HT-29 (cell line): Measurements from ENCODE around the gene ADGRE1. TPM values are rescaled to one million over a fixed set of nuclear protein-coding genes. Genes with fewer than 3 reads are reported as not detected.

Experiments used
- DNase-seq: peaks from one replicate; pipeline ENCODE4 v3.0.0-alpha.2; 2015; ENCODE audit warnings: low spot score
- total RNA-seq: library from RNA; depleted of rRNA; stranded (reverse); fragments of >200 nt; shearing (Covaris generic); gene quantifications from 2 replicates; pipeline ENCODE4 v1.2.3, GENCODE V29; 2014

Gene ADGRE1
- total RNA-seq, 1 experiment from 2014 or later = not detected

GRCh38 chr19:6875218-6875617 lies 12.2 kb upstream of the ADGRE1 start:
- DNase-seq = no peak

DNA sequence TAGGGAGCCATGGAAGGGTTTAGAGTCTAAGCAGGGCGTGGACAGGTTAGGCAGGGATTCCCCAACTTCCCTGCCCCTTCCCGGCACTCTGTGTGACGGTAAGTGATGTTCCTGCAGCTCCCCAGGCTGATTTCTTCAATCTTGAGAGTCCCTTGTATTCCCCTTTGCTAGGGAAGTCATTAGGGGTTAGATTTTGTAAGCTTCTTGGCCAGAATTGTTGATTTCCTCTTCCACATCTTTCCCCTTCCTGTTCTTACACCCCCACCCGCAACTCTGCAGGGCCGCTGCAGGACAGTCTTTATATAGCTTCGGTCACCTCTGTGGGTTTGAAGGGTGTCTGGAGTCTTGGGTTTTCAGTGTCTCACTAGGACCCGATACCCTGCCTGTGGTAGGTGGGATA lies 10.6 kb upstream of the ADGRE1 start:
- DNase-seq = no peak

- no peak for DNase-seq
Observed at GRCh38 chr19:6877766-6878165, 9.6 kb upstream of the ADGRE1 start.

GRCh38 chr19:6886277-6886897 lies 992 bp upstream of the ADGRE1 start:
- DNase-seq = no peak

- no peak for DNase-seq
Observed at GRCh38 chr19:6888967-6889366, 1.6 kb downstream of the ADGRE1 start.

DNA sequence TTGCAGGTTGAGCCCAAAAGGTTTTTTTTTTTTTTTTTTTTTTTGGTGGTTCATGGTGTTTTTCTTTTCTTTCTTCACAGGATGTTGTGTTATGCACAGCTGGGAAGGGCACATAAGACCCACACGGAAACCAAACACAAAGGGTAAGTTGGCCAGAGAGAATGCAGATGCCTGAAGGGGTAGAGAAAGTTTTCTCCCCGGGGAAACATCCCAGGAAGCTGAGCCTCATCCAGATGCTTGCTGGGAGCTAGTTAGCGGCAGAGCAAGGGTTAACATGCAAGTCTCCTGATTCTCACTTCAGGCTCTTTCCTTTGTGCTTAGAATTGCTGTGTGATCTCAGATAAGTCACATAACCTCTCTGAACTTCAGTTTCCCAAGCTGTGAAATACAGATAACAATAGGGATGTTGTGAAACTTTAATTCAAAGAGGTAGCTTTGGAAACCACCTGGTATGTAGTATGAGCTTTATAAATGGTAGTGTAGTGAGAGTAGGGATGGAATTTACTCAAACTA lies 3.1 kb downstream of the ADGRE1 start:
- DNase-seq = no peak

DNA sequence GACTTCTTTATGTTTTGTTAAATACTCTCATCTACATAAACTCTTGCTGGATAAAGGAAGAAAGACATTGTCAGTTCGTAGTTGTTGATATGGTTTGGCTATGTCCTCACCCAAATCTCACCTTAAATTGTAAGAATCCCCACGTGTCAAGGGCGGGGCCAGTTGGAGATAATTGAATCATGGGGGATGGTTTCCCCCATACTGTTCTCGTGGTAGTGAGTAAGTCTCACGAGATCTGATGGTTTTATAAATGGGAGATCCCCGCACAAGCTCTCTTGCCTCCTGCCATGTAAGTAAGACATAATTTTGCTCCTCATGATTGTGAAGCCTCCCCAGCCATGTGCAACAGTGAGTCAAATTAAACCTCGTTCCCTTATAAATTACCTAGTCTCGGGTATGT lies 3.6 kb downstream of the ADGRE1 start:
- no peak for DNase-seq

DNA sequence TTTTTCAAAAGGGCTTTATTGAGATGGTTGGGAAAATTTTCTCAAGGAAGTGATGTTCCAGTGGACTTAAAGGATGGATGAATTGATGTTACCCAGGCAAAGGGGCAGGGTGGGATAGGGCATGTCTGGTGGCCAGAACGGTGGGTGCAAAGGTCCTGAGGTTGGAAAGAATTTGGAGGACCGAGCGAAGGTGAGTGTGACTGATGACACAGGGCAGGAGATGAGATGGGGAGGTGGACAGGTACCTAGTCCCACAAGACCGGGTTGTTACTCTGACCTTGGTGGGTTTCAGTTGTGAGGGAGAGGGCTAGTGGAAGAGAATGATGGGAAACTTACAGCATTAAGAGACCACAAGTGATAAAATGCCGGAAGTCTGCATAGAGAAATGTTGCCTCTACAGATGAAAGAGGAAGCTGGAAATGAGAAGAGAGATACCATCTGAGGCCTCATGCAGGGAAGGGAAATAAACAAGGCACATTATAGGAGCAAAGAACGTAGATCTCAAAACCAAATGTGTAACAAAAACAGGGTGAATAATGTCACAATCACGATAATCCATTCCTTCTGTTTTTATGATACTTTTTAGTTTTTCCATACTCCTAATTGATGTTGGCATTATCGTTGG lies 4.5 kb downstream of the ADGRE1 start:
- no peak for DNase-seq

DNA sequence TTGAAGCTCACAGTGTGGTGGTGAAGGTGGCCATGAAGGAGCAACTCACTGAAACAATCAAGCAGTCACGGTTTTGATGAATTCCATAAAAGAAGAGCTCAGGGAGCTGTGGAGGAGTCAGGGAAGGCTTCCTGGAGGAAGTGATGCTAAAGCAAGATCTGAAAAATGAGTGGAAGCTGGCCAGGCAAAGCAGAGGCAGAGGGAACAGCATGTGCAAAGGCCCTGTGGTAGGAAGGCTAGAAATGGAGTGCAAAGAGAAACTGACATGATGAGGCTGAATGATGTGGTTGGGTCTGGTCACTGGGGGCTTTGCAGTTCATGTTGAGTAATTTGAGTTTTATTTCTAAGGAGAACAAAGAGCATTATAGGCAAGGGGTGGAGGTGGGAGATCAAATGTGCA lies 6.9 kb downstream of the ADGRE1 start:
- DNase-seq = no peak

DNA sequence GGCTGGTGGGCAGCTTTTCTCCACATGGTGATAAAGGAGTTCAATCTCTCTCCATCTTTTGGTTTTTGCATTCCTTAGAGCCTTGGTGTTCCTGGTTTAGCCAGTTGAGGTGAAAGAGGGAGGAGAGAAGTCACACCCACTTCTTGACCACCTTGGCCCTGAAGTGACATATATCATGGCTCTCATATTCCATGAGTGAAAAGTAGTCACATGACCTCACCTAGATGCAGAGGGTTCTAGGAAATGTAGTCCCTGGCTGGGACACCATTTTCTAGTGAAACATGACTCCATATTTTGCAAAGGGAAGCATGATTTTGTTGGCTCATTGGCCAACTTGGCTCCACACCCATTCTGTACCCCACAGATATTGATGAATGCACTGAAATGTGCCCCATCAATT lies 16.1 kb downstream of the ADGRE1 start:
- DNase-seq = no peak

- no peak for DNase-seq
Observed at GRCh38 chr19:6906559-6907060, 19.2 kb downstream of the ADGRE1 start.

DNA sequence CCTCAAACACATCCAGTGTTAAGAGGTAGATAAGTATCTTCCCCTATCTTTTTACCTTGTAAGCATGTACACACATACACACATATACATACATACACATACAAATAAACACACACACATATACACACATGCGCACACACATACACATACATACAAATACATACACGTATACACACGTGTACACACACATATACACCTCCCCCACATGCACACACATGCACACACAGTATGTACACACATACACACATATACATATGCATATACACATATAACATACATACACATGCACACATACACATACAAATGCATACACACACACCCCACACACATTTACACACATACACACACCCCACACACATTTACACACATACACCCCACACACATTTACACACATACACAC lies 24.1 kb downstream of the ADGRE1 start:
- no peak for DNase-seq

DNA sequence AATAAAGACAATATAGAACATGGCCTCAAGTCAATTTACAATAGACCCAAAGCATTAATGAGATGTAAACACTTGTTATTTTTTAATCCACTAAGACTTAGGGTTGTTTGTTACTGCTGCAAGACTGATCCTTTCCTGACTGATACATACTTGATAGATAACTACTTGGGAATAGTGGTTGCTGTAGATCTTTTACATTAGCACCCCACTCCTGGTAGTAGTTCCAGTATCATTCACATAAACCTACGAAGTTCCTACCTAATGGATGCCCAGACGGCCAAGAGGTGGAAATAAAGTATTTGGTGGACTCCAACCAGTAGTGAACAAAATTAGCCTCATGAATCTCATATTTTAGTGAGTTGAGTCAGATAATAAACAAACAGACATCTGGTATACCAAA lies 26.9 kb downstream of the ADGRE1 start:
- DNase-seq = no peak

DNA sequence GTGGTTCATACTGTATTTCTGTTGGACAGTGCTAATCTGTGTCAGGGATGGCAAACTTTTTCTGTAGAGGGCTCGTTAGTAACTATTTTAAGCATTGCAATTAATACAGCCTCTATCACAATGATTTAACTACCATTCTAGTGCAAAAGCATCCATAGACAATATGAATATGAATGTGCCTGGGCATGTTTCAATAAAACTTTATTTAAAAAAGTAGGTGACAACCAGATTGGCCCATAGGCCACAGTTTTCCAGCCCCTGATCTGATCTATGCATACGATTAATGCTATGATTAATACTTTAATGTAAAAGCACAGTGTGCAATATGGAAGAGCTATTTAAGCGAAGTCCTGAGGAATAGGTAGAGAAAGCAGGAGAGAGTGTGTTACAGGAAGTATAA lies 29.6 kb downstream of the ADGRE1 start:
- DNase-seq = no peak

GRCh38 chr19:6925386-6925785 lies 38.0 kb downstream of the ADGRE1 start:
- no peak for DNase-seq

- DNase-seq = no peak
Observed at GRCh38 chr19:6925801-6926751, 38.7 kb downstream of the ADGRE1 start.

- no peak for DNase-seq
Observed at GRCh38 chr19:6930190-6930589, 42.8 kb downstream of the ADGRE1 start.

- DNase-seq = no peak
Observed at GRCh38 chr19:6935069-6935468, 47.7 kb downstream of the ADGRE1 start.

- no peak for DNase-seq
Observed at GRCh38 chr19:6935618-6936017, 48.2 kb downstream of the ADGRE1 start.

- no peak for DNase-seq
Observed at GRCh38 chr19:6945733-6946132, 58.4 kb downstream of the ADGRE1 start.

DNA sequence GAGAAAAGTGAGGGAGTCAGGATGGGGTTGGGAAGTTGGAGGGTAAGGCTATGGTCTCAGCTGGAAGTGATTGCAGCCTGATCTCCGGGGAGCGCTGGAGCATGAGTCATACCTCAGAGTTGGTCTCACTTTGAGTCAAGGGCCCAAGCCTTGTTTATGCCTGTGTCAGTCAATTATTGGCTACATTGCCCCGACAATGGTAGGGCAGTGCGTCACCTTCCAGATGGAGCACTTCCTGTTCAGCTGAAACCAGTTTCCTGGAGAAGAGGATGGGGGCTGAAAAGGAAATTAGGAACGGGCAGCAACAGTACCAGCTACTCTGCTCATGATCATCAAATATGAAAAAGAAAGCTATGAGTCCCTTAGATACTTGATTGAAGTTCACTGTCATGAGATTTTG lies 60.4 kb downstream of the ADGRE1 start:
- no peak for DNase-seq

GRCh38 chr19:6948884-6949283 lies 61.5 kb downstream of the ADGRE1 start:
- no peak for DNase-seq
